ENCODE results near the gene SYCE3. TPM values are rescaled to one million over a fixed set of nuclear protein-coding genes. Genes with fewer than 3 reads are reported as not detected.

The SYCE3 gene, protein sequence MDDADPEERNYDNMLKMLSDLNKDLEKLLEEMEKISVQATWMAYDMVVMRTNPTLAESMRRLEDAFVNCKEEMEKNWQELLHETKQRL
- total RNA-seq (2022) = not detected in 2 replicates
- percentile 13 among the genes with signal in this experiment for Bru-seq, nascent RNA
- percentile 13 among the genes with signal in this experiment for BruChase-seq, experiment 1, labeled RNA remaining after a 2-hour chase
- BruChase-seq, experiment 2, labeled RNA remaining after a 6-hour chase = percentile 14 among the genes with signal in this experiment
- long read RNA-seq, partial matches to known transcripts = 0 of 1 reads
- long read RNA-seq, other reads (novel, unspliced or antisense) = 0 of 1 reads

- Mint-ChIP-seq H3K4me3 (ENCODE audit: unreplicated experiment) (peak within 1 kb of the TSS; percentile 86), H3K27ac (ENCODE audit: unreplicated experiment) (peak within 1 kb of the TSS; percentile 87), H3K4me1 (ENCODE audit: low read depth, unreplicated experiment) (peaks cover 14% of the 10 kb centered on the region), H3K36me3 (ENCODE audit: insufficient read depth, unreplicated experiment) (no peaks in the 10 kb centered on the region), H3K27me3 (ENCODE audit: insufficient read depth, unreplicated experiment) (no peaks in the 10 kb centered on the region), H3K9me3 (ENCODE audit: unreplicated experiment) (no peaks in the 10 kb centered on the region)
- no peaks in the 10 kb centered on the region for H3K4me1 ChIP-seq
- CTCF ChIA-PET = interaction anchor here (0.5 to 1.9 kb wide), 17 partner anchors 15 to 164 kb away, joined by 3 to 43 read pairs (median 7); partner anchors contain the start of genes ARSA, KLHDC7B, LMF2 and NCAPH2
- POLR2A ChIA-PET = interaction anchor here (0.6 to 2.2 kb wide), 6 partner anchors 20 to 292 kb away, joined by 4 to 12 read pairs (median 5); partner anchors contain the start of genes CHKB, LMF2, NCAPH2 and SCO2
- TF ChIP-seq, protein P1, sequence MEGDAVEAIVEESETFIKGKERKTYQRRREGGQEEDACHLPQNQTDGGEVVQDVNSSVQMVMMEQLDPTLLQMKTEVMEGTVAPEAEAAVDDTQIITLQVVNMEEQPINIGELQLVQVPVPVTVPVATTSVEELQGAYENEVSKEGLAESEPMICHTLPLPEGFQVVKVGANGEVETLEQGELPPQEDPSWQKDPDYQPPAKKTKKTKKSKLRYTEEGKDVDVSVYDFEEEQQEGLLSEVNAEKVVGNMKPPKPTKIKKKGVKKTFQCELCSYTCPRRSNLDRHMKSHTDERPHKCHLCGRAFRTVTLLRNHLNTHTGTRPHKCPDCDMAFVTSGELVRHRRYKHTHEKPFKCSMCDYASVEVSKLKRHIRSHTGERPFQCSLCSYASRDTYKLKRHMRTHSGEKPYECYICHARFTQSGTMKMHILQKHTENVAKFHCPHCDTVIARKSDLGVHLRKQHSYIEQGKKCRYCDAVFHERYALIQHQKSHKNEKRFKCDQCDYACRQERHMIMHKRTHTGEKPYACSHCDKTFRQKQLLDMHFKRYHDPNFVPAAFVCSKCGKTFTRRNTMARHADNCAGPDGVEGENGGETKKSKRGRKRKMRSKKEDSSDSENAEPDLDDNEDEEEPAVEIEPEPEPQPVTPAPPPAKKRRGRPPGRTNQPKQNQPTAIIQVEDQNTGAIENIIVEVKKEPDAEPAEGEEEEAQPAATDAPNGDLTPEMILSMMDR (IDR thresholded peaks at IDR 0.05; ENCODE audit: insufficient read depth in 1 of 2, low read depth in 1 of 2, low read length in 1 of 2, severe bottlenecking in 1 of 2, unreplicated experiment in 1 of 2) = peak; percentile 85 to 87
- peak; percentile 97 to 99 for DNase-seq
- H3K9me3 ChIP-seq = no peaks in the 10 kb centered on the region
- H3K36me3 ChIP-seq (ENCODE audit: control insufficient read depth, insufficient read depth, low read length) = no peaks in the 10 kb centered on the region
- H3K27me3 ChIP-seq (replicated peaks; ENCODE audit: control insufficient read depth, insufficient read depth, low read length) = no peaks in the 10 kb centered on the region
- H3K4me3 ChIP-seq (ENCODE audit: low read depth, low read length) = peak within 1 kb of the TSS; percentile 63
- intact Hi-C loops (cut with micrococcal nuclease; ENCODE audit: unreplicated experiment) = loop anchor here (1.0 to 2.0 kb wide), 2 partner anchors 20 to 30 kb away; partner anchors contain the start of gene CHKB
- TSS peak; percentile 90 for BruUV-seq (replicated peaks)
Observed at GRCh38 chr22:50562523-50563412, at the start of gene SYCE3. Gene SYCE3, minus strand, starts transcription at chr22:50562919. Its CDS starts 6,514 bp downstream, at chr22:50556405.

DNA sequence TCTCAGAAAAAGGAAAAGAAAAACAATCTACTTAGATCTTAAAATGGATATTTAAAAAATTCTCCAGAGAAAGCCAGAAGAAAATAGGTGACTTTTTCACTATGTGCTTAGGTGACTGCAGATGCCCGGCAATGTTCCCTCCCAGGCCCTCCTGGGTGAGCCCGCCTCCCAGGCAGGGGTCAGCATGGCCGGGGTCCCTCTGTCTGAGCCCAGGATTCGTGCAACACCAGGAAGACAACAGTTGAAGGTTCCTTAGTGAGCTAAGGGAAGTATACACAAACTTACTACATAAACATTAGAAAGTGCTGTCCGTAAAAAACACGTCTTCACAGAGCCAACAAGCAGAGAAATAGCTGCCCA, 49.4 kb upstream of the SYCE3 start:
- Histone ChIP-seq H3K9me3 (no peaks in the 10 kb centered on the region), H3K4me1 (no peaks in the 10 kb centered on the region), H3K4me3 (ENCODE audit: low read depth, low read length) (no peak overlapping the region), H3K27me3 (replicated peaks; ENCODE audit: control insufficient read depth, insufficient read depth, low read length) (no peaks in the 10 kb centered on the region), H3K36me3 (ENCODE audit: control insufficient read depth, insufficient read depth, low read length) (no peaks in the 10 kb centered on the region)
- H3K36me3 Mint-ChIP-seq (ENCODE audit: insufficient read depth, unreplicated experiment) = no peaks in the 10 kb centered on the region
- no peak overlapping the region for H3K27ac Mint-ChIP-seq (ENCODE audit: unreplicated experiment)
- ChIA-PET POLR2A (no interaction called here), CTCF (no interaction called here)
- TF ChIP-seq, protein P1 (IDR thresholded peaks at IDR 0.05; ENCODE audit: insufficient read depth in 1 of 2, low read depth in 1 of 2, low read length in 1 of 2, severe bottlenecking in 1 of 2, unreplicated experiment in 1 of 2) = no peak
- DNase-seq = no peak
- no peak overlapping the region for H3K4me3 Mint-ChIP-seq (ENCODE audit: unreplicated experiment)
- peaks cover 5% of the 10 kb centered on the region for H3K27me3 Mint-ChIP-seq (ENCODE audit: insufficient read depth, unreplicated experiment)
- BruUV-seq (replicated peaks) = no TSS peak
- intact Hi-C loops (cut with micrococcal nuclease; ENCODE audit: unreplicated experiment) = no loop called here
- H3K4me1 Mint-ChIP-seq (ENCODE audit: low read depth, unreplicated experiment) = no peaks in the 10 kb centered on the region
- H3K9me3 Mint-ChIP-seq (ENCODE audit: unreplicated experiment) = no peaks in the 10 kb centered on the region

- Mint-ChIP-seq H3K27me3 (ENCODE audit: insufficient read depth, unreplicated experiment) (peaks cover 5% of the 10 kb centered on the region), H3K9me3 (ENCODE audit: unreplicated experiment) (no peaks in the 10 kb centered on the region), H3K4me3 (ENCODE audit: unreplicated experiment) (no peak overlapping the region), H3K36me3 (ENCODE audit: insufficient read depth, unreplicated experiment) (no peaks in the 10 kb centered on the region), H3K4me1 (ENCODE audit: low read depth, unreplicated experiment) (no peaks in the 10 kb centered on the region), H3K27ac (ENCODE audit: unreplicated experiment) (no peak overlapping the region)
- H3K9me3 ChIP-seq = no peaks in the 10 kb centered on the region
- ChIA-PET CTCF (no interaction called here), POLR2A (no interaction called here)
- H3K4me1 ChIP-seq = no peaks in the 10 kb centered on the region
- DNase-seq = no peak
- no peaks in the 10 kb centered on the region for H3K36me3 ChIP-seq (ENCODE audit: control insufficient read depth, insufficient read depth, low read length)
- intact Hi-C loops (cut with micrococcal nuclease; ENCODE audit: unreplicated experiment) = no loop called here
- no peaks in the 10 kb centered on the region for H3K27me3 ChIP-seq (replicated peaks; ENCODE audit: control insufficient read depth, insufficient read depth, low read length)
- TF ChIP-seq, protein P1 (IDR thresholded peaks at IDR 0.05; ENCODE audit: insufficient read depth in 1 of 2, low read depth in 1 of 2, low read length in 1 of 2, severe bottlenecking in 1 of 2, unreplicated experiment in 1 of 2) = no peak
- no peak overlapping the region for H3K4me3 ChIP-seq (ENCODE audit: low read depth, low read length)
- no TSS peak for BruUV-seq (replicated peaks)
Observed at GRCh38 chr22:50611341-50612060, 48.8 kb upstream of the SYCE3 start.

All from Caco-2 (cell line).